Left renal cortex interstitium (tissue), 4 donors: Measurements from ENCODE around the gene C11orf86. TPM values are rescaled to one million over a fixed set of nuclear protein-coding genes. Genes with fewer than 3 reads are reported as not detected.
"Not testable (repeated sequence)": the region's sequence is repeated elsewhere in the genome, so short reads cannot be mapped to it uniquely, and the experiment has no call there.

Experiments
- DNase-seq, 4 donors: peaks; one replicate each; pipeline ENCODE4 v3.0.0-alpha.2; 2013; ENCODE audit warnings: low read depth in 4 of 4, low spot score in 2 of 4, missing footprints in 1 of 4
- polyA plus RNA-seq, 4 donors: library from polyadenylated mRNA; unstranded; fragments of 120-200 nt; gene quantifications; one replicate each; pipeline ENCODE4 v1.2.1, GENCODE V29; 2013; ENCODE audit not compliant: insufficient read length in 4 of 4

C11orf86 gene, protein sequence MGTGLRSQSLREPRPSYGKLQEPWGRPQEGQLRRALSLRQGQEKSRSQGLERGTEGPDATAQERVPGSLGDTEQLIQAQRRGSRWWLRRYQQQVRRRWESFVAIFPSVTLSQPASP
- under 1 TPM in 2 of 4 donors, not detected in 2; 0.13 to 0.25 TPM for polyA plus RNA-seq

DNA sequence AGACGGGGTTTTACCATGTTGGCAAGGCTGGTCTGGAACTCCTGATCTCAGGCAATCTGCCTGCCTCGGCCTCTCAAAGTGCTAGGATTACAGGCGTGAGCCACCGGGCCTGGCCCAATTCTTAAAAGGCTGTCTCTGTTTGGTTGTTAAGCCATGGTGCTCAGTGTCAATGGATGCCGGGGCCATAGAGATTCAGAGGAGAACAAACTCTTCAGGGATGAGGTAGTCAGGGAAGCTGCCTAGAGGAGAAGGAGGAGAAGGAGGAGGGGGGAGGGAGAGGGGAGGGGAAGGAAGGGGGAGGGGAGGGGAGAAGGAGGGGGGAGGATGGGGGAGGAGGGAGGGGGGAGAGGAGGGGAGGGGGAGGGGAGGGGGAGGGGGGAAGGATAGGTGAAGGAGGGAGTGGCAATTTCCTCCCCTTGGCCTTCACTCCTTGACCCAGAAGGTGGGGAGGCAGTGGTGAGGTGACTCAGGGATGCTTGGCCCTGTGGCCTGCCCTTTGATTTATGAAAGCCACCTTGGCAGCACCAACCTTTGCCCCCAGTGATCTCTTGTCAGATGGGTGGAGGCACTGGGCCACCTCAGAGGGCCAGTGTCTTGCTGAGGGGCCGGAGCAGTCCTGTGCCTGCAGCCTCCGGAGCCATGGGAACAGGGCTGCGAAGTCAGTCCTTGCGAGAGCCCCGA lies at the start of gene C11orf86:
Gene C11orf86 (plus strand): TSS at position 581 of the 681 bp plus-strand sequence. CDS start 59 bp downstream, at position 640.
- DNase-seq, result no peak

DNA sequence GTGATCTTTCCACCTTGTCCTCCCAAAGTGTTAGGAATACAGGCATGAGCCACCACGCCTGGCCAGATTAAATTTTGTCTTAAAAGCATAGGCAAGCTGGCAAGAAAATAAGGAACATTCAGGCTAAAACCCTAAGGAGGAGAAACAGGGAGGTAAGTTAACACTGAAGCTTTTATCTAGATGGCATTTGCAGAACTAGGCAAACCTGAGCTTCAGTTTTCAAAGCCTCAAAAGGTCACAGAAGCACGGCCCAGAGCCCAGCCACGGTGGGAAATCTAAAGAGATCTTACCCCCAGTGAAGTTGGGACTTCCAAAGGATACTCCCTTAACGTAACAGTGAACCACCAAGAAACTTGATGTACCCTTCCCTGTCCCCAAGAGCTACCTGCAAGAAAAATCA lies 45.4 kb upstream of the C11orf86 start:
- no peak for DNase-seq

DNA sequence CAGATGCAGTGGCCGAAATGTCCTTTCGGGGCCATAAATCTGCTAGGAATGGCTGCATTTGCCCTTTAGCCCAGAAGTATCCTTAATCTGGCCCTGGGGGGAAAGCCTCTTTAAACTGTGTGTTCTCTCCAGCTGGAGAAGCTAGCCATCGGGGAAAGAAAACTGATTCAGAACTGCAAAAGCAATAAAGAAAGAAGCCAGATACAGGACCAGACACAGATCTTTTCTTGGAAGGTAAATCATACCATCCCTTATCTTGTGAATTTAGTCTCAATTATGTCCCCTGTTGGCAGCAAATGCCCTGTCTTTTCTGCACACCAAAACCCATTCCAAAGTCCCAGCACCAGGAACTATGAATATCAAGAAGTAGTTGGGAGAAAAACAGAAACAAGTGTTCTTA lies 42.6 kb upstream of the C11orf86 start:
- DNase-seq, result no peak

DNA sequence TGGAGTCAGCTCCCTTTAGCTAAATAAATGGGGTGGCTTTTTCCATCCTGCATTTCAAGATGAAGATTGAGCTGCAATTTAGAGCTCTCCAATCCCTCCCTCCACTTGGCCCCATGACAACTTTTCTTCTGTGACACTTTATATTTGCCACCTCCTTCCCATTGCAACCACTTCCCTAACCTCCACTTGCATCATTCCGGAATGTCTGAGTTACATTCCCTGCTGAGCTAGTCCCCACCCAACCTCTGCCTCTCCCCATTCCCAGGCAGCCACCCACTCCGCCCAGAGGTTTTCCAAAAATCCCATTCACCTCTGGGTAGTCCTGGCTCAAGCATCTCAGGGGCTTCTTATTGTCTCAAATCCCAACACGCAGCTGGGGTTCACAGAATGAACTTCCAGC lies 41.6 kb upstream of the C11orf86 start:
- no peak for DNase-seq

DNA sequence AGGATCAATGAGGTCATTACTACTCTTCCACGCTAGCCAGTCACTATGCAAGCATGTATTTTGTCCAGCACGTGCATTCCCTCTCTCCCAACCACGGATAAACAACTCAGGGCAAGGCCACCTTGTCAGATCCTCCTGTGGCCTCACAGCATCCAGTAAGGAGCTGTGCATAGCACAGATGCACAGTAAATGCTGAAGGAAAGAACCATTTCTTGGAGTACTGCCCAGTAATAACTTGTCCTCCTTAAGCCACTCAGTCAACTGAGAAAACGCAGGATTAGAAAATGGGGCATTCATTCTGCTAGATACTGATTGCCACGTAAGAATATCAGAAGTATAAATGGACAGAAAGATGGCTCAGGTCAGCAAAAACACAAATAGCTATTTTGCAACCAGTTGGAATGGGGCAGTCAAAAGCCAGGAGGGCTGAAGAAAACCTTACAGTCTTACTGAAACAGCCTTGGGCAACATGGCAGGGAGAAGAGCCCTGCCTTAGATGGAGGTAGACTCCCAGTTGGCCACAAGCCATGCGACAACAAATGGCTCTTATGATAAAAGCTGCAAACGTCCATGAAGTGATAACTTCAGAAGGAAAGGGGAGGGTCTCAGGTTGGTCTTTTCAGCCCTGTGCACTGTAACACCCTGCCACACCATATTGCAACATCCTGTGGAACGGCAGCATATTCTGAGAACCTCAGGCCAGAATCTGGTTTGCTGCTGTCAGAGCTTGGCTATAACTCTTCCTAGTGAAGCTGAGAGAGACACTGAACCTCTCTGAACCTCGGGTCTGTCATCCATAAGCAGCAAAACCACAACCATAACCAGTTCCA lies 39.9 kb upstream of the C11orf86 start:
- no peak for DNase-seq

DNA sequence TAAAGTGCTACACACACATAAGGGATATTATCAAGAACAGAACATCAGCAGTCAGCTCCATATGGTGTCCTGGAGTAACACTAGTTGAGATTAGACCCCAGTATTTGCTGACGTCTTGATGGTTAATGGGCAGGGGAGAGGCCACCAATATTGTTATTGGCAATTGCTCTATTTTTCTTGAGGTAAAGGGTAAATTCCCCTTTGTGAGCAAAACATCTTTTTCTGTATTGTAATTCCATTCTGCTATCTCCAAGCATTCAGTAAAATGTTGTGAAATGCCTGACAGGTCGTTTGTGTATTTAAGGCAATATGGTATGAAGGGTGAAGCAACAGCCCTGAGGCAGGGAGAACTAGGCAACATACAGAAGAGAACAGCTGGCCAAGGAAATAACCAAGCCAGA lies 38.8 kb upstream of the C11orf86 start:
- no peak for DNase-seq

GRCh38 chr11:66937193-66937733 lies 37.8 kb upstream of the C11orf86 start:
- no peak for DNase-seq

GRCh38 chr11:66938582-66939135 lies 36.4 kb upstream of the C11orf86 start:
- no peak for DNase-seq

- no peak for DNase-seq
These were observed 25.0 kb upstream of the C11orf86 start for GRCh38 chr11:66950112-66950535.

GRCh38 chr11:66951135-66951534 lies 24.0 kb upstream of the C11orf86 start:
- no peak for DNase-seq

- no peak for DNase-seq
These were observed 23.2 kb upstream of the C11orf86 start for GRCh38 chr11:66951927-66952337.

GRCh38 chr11:66953081-66953833 lies 21.8 kb upstream of the C11orf86 start:
- no peak for DNase-seq

GRCh38 chr11:66956689-66957290 lies 18.3 kb upstream of the C11orf86 start:
- DNase-seq, result no peak

DNA sequence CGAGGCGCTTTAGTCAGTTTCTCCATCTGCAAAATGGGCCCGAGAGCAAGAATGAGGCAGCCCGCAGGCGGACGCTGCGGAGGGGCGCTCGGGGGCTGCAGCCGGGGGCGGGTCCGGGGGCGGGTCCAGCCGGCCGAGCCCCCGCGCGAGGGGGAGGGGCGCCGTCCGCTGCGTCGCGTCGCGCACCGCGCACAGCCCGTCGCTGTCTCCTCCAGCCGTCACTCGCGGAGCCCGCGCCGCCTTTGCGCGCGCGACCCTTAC lies 17.2 kb upstream of the C11orf86 start:
- peak in 1 of 4 donors; percentile 55 for DNase-seq

GRCh38 chr11:66958232-66958955 lies 16.7 kb upstream of the C11orf86 start, which contains the start of gene PC:
Gene PC (minus strand): TSS chr11:66958383. CDS start chr11:66872159, 86,224 bp downstream.
- peak; percentile 92 to 99 (median 98) for DNase-seq

- DNase-seq, result no peak
These were observed 16.2 kb upstream of the C11orf86 start for GRCh38 chr11:66958956-66959274.

DNA sequence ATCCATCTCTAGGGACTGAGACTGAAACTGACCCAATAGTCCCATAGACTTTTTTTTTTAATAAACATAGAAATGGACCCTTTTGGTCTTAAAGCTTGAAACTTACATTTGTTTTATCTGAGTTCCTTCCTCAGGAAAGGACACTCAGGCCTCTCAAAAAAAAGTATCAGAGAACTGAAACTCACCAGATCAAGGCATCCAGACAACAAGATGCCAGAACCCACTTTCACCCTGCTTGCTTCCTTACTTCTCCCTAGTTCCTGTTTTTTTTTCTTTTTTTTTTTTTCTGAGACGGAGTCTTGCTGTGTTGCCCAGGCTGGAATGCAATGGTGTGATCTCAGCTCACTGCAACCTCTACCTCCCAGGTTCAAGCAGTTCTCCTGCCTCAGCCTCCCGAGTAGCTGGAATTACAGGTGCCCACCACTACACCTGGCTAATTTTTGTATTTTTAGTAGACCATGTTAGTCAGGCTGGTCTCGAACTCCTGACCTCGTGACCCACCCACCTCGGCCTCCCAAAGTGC lies 13.4 kb upstream of the C11orf86 start:
- DNase-seq, result not testable (repeated sequence)

DNA sequence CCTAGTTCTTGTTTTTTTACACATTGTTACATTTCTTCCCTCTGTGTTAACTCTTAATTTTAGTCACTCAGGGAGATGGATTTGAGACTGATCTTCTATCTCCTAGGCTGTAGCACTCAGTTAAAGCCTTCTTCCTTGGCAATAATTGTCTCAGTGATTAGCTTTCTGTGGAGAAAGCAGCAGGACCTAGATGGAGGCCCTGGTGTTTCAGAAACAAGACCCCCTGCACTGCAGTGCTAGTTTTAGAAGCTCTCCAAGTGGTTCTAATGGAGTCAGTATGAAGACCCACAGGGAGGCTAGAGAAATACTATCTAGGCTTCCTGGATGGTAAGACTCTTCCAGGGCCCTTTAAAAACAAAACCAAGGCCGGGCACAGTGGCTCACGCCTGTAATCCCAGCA lies 12.9 kb upstream of the C11orf86 start:
- DNase-seq, result no peak

DNA sequence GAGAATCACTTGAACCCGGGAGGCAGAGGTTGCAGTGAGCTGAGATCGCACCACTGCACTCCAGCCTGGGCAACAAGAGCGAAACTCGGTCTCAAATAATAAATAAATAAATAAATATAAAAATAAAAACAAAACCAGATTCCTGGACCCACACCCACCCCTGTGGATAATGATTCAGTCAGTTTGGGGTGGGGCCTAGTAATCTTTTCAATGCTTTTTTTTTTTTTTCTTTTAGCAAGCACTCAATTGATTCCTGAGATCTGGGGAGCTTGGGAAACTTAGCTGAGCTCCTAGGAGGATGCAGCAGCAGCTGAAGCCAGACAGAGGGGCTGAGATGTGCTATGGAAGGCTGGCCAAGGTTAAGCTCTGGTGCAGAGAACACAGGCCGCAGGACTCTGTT lies 12.3 kb upstream of the C11orf86 start:
- DNase-seq, result no peak
